ENCODE data around the gene PARN.

DNA sequence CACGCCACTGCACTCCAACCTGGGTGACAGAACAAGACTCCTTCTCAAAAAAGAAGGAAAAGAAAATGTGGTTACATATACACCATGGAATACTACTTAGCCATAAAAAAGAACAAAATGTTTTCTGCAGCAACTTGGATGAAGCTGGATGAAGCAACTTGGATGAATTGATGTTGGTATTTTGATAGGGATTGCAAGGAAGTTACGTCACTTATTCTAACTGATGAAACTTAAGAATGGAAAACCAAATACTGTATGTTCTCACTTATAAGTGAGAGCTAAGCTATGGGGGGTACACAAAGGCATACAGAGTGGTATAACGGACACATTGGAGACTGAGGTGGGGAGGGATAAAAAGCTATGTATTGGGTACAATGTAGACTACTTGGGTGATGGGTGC lies 46.6 kb upstream of the PARN start:
- TF ChIP-seq JUNB (IDR thresholded peaks at IDR 0.05; ENCODE audit: unreplicated experiment), result no peak
- no peak for TF ChIP-seq CTCF (conservative IDR thresholded peaks at IDR 0.05; ENCODE audit: low read depth in 2 of 2)
- TF ChIP-seq EZH2phosphoT487 (IDR thresholded peaks at IDR 0.05; ENCODE audit: unreplicated experiment), result no peak
- TF ChIP-seq POLR2AphosphoS5 (IDR thresholded peaks at IDR 0.05; ENCODE audit: low read depth), result no peak

Data from GM23338 (cell line).